ENCODE data around the gene CHCHD4.

The CHCHD4 gene

DNA sequence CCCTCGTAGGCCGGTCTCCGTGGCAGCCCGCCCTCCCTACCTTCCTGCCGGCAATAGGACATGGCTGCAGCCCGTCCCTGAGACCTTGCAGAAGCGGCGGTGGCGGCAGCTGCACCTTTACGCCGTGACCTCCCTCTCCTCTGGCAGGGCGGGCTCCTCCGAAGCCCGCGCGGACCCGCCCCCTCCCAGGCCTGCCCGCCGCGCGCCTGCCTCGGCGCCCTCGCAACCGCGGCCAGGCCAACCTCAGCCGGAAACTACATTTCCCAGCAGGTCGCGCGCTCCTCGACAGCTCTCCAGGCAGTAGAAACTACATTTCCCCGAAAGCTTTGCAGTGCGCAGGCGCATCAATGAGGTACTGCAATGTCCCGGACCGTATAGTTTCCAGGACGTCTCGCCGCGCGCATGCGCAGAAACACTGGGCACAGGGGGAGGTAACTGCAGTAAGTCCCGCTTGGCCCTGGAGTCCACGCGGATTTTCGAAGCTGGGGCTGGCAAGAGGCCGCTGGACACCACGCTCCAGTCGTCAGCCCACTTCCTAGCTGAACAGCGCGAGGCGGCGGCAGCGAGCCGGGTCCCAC is at the start of gene CHCHD4, which contains the start of gene TMEM43:
Gene CHCHD4 (minus strand): TSS at position 256 of the 578 bp plus-strand sequence. CDS start 194 bp downstream, at position 62.
Gene TMEM43 (plus strand): TSS at position 438 of the 578 bp plus-strand sequence. CDS start 142 bp downstream, outside the sequence.
- DNase-seq: peak; percentile 91

DNA sequence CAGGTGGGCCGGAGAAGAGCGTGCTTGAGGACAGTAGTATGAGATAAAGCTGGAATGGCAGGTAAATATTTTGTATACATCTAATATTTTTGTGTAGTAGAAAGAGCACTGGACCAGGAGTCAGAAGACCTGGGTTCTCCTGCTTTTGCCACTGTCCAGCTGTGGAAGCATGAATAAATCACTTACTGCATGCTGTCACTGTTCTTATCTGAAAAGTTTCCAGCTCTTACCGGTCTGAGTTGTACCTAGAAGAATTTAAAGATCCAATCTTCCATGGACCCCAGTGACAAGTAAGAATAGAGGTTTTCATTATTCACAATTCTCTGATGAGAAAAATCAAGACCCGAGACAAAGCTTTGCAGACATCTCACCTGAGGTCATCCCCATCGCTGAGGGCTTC is 47.8 kb upstream of the CHCHD4 start:
- no peak for DNase-seq

DNA sequence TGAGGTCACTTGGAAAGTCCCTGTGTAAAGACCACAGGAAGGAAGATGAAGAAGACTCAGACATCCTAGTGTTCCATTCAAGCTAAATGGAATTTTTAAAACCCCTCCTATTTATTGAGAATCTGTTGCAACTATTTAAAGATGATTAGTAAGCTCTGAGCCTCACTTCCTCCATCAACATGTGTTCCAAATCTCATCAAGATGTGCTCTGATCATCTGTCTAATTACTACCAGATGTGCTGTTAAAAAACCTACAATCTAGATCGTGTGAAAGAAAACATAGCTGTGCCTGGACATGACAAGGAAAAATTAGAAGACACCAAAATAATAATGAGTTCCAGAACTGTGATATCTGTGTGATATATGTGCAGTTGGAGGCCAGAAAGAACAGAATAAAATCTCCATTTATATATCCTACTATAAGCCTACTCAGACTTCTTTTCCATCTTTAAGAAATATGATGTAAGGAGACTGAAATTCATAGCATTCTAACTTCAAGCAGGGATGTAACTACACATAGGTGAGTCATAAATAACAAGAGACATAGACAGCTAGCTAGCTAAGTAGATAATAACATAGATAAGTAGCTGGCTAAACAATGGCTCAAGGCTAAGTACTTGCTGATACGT is 46.0 kb upstream of the CHCHD4 start:
- DNase-seq: no peak

DNA sequence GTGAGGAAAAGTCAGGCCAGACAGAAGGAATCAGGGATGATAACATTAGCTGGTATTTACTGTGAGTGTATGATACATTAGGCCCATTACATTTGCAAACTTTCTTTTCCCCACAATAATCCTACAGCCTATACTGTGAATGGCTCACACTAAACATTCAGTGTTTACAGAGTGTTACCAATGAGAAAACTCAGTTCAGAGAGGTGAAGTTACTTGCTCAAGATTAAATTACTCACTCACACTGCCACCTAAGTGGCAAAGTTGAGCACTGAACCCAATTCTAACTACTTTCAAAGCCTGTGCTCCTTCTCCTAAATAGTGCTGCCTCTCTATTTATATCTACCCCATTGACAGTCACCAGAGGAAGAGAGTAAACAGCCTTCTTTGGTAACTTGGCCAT is 45.2 kb upstream of the CHCHD4 start:
- no peak for DNase-seq

DNA sequence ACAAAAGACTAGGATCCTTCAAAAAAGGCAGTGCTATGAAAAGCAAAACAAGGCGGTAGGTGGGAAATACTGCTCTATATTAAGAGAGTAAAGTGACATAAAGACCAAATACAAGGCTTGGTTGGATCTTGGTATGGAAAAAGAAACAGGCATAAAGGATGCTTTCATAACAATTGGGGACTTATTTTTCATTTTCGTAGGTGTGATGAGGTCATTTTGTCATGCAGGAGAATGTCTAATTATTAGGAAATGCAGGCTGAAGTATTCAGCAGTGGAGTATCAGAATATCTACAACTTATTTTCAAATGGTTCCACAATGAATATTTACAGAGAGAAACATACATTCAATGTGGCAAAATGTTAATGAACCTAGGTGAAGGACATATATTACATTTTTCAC is 44.8 kb upstream of the CHCHD4 start:
- DNase-seq: no peak

DNA sequence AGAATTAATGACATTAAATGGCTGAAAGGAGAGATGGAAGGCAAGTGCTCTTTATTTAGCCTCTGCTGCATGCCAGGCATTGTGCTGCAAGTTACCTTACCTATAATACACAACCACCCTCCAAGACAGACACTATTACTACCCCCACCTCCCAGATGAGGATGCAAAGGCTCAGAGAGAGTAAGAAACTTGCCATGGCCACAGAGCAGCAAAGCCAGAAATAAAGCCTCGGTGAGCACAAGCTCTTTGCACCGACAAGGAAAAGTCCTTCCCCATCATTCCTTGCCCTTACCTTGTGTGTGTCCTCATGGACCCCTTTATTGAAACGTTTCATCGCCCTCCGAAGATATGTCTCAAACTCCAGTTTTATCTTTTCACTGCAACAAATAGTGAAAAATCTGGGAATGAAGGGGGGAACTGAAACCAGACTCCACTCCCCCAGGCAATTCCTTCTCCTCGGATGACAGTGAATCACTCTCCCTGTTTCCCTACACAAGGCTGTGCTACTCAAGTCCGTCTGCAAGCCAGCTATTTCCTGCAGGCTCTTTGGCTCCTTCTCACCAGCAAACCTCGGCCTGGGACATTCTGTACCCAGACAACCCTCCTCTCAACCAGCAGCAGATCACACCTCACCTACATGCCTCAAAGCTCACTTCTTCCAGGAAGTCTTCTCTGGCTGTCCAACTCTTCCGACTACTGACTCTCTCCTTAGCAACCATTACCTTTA is 42.4 kb upstream of the CHCHD4 start:
- no peak for DNase-seq

DNA sequence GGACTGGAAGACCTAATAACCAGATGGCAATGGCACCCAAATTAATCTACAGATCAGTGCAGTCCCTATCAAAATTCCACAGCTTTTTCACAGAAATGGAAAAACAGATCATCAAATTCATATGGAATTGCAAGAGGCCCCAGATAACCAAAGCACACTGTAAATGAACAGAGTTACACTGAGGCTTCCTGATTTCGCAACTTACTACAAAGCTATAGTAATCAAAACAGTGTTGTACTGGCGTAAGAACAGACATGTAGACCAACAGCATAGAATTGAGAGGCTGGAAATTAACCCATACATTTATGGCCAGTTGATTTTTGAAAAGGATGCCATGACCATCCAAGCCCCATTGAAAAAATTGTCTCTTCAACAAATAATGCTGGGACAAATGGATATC is 37.5 kb upstream of the CHCHD4 start:
- DNase-seq: no peak

DNA sequence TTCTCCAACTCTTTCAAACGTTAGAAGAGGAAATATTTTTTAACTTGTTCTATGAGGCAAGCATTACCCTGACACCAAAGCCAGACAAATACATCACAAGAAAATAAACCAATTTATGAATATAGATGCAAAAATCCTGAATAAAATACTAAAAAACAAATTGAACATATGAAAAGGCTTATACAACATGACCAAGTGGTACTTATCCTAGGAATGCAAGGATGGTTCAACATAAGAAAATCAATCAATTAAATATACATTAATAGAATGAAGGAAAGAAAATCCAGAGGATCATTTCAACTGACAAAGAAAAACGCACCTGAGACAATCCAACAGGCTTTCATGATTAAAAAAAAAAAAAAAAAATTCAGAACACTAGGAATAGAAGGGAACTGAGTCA is 36.6 kb upstream of the CHCHD4 start:
- DNase-seq: no peak

DNA sequence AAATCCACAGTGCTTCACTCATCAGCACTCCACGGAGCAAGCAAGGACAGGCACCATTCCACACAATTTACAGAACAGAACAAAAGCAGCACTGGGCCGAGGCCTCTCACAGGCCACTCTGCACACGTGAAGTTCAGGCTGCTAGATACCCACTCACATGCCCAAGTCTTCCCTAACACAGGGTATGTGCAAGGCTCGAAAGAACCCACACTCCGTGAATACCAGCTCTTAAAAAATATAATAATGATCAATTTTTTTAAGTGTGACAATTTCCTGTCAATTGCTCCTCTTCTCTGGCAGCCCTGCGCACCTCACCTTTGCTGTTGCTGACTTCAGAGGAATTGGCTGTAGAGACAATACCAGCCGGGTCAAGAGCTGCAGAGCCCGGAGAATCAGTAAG is 34.8 kb upstream of the CHCHD4 start:
- DNase-seq: no peak

DNA sequence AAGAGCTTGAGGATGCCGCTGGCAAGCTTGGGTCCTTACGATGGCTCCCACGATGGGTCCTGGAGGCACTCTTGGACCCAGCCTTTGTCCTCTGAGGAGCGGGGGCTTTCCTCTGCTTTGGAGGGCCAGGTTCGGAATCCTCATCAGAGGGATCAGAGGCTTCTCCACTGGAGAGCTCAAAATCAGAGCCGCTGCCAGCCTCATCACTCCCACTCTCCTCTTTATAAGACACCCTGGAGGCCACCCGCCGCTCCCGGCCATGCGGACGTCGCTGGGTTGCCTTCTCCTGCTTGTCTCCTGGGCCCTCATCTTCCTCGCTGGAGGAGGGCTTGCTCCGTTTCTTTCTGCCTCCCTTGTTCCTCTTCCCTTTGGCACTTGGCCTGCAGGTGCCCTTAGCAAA is 33.7 kb upstream of the CHCHD4 start:
- no peak for DNase-seq

DNA sequence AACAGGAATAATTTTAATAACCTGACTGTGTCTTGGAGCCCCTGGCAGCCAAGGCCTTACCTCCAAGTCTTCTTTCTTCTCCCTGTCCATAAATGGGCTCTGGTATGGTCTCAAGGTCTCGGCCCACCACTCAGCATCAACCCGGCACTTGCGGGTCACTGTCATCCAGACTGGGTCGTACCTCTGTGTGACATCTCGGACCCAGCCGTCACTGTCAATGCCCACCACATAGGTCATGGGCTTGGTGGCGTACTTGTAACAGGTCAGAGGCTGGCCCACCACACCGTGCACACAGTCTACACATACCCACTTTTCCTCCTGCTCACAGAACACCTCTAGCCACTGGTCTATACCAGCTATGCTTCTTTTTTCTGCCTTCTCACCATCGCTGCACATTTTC is 33.3 kb upstream of the CHCHD4 start:
- DNase-seq: no peak

DNA sequence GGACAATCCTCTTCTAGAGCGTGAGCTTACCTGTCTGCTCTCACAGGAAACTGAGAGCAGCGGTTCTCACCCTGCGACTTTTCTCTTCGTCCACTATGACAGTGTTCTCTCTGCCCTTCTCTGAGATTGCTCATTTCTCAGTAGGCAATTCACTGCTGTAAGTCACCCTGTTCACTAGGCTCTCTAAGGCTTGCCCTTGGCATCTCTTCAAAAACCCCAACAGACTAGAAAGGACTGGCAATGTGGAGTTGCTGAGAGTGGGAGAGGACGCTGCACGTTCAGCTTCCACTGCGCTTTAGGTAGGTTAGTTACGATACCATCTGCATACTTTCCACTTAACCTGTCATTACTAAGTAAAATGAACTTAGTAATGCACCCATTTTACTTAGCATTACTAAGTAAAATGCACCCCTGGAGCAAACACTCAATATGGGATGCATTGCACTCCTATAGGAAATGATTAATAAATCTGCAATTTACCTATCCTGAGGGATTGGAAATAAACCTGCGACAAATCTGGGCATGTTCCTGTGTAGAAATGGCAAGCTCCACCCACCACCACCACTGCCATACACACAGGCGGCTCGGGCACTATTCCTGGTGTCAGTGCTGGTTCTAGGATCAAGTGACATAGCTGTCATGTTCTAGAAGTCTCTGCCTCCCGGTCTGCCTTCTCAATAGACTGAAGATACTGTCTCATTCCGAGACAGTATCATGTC is 32.3 kb upstream of the CHCHD4 start:
- DNase-seq: no peak

DNA sequence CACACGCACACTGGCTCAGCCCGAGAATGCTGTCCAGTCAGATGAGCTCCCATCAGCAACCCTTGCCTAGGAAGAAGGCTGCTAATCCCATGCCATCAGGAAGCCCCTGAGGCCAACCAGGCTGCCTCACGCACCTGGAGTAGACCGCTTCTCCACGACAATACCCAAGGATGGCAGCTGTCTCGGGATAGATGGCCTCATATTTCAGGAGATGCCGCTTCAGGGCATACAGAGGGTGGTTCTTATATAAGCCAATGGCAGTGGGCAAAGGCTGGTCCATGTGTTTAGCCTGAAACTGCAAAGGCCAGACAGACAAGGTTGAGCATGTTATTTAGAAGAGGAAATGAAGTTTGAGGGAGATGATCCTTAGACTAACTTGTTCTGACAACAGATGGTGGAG is 31.5 kb upstream of the CHCHD4 start:
- DNase-seq: no peak

DNA sequence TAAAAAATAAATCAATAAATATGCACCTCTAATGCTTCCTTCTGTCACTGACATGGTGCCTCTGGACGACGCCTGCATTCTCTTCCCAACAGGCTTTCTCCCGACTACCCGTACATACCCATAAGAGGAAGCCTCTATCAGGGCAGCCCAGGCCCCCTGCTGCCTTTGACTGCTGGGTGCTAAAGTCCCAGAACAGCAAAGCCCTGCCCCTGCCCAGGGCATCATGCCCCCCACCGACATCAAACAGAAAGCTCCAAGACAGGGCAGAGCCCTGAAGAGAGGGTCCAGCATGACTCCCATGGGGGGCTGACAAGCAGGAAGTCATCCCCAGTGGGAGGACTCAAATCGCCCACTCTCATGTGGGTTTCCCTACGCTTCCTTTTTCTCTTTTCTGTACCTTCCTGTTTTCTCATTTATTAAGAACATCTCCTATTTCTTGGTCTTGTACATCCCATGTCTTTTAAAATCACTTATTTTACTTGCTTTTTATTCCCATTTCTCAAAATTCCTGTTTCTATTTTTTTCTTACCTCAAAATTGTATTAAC is 30.3 kb upstream of the CHCHD4 start:
- no peak for DNase-seq

DNA sequence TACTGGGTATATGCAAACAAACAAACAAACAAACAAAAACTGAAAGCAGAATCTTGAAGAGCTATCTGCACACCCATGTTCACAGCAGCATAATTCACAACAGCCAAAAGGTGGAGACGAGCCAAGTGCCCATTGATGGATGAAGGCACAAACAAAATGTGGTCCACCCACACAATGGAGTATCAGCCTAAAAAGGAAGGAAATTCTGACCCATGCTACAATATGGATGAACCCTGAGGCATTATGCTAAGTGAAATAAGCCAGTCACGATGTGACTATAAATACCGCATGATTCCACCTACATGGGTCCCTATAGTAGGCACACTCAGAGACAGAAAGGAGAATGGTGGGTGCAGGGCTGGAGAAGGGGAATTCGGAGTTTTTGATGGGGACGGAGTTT is 29.6 kb upstream of the CHCHD4 start:
- no peak for DNase-seq

DNA sequence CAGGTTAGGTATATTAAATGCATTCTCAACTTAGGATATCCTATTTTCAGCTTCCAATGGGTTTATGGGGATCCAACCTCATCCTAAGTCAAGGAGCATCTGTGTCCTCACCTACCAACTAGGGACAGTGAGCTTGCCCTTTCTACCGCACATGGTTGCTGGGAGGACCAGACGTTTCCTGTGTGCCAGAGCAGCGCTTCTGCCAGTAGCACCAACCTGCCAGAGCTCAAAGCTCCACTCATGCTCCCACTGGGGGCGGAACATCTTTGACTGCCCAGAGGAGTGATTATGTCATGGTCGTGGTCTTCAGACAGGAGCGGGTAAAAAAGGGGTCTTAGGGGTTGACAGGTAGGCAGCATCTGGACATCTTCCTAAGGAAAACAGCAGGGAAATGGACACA is 29.0 kb upstream of the CHCHD4 start:
- DNase-seq: no peak

DNA sequence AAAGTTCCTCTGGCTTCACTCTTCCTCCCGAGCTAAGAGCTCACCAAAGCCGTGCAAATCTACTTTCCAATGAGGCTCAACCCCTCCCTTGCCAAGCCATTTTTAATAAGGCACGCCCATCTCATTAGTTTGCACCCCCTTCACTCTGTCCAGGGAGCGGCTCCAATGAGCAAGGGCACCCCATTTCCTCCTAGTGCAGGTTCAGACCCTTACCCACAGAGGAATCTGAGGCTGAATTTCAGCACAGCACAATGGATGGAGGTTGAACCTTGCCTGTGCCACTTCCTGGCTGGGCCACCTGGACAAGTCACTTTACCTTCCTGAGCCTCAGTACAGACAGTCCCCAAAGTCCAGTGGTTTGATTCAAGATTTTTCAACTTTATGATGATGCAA is 28.3 kb upstream of the CHCHD4 start:
- DNase-seq: no peak

DNA sequence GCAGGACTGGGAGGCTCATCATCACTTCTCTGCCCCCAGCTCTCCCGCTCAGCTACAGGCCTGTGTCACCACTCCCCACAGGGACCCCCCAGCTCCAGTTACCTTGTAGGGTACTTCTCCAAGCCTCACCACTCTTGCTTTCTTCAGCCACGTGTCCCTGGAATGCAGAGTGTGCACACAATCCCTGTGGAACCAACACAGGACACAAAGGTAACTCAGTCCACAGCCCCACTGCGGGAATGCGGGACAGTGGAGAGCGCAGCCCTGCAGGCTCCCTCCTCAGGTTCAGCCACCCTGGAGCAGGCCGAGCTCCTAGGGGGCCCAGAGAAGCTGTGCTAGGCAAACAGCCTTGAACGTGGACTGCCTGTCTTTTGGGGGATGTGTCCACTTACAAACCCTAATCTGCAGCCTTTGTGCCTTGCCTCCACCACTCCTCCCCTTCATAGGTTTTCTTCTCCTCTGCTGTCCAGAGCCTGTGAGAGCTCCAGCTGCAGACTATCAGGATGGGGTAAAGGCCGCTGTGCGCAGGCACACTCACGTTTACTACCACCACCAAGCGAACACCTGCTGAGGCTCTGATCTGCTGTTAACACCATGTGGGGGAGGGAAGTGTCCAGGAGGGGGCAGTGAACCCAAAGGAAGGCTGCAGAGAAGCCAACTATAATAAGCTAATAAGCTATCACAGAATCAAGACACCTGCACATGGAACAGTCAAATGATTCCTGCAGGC is 27.7 kb upstream of the CHCHD4 start:
- DNase-seq: no peak

DNA sequence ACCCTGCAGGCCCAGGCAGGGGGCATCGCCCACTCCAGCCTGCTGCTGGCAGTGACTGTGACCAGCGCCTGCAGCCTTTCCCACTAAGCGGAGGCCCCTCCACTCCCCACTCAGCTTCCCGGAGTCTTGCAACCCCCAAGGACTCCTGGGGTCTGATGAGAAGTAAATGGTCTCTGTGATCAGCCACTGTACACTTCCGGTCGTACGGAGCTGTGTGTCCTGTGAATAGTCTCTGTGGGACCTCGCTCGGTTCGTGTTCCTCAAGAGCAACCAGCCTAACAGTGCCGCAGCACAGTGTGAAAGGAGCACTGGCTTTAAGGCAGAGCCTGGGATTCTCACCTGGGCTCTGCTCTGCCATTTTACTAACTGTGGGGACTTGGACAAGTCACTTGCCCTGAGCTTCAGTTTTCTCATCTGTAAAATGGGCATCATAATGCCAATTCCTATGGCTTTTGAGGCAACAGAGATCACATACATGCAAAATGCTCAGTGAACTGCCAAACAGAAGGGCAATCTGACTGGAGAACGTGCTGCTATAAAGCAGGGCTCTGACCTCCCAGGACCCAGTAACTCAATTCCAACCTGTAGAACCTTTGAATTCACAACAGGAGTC is 26.9 kb upstream of the CHCHD4 start:
- no peak for DNase-seq

DNA sequence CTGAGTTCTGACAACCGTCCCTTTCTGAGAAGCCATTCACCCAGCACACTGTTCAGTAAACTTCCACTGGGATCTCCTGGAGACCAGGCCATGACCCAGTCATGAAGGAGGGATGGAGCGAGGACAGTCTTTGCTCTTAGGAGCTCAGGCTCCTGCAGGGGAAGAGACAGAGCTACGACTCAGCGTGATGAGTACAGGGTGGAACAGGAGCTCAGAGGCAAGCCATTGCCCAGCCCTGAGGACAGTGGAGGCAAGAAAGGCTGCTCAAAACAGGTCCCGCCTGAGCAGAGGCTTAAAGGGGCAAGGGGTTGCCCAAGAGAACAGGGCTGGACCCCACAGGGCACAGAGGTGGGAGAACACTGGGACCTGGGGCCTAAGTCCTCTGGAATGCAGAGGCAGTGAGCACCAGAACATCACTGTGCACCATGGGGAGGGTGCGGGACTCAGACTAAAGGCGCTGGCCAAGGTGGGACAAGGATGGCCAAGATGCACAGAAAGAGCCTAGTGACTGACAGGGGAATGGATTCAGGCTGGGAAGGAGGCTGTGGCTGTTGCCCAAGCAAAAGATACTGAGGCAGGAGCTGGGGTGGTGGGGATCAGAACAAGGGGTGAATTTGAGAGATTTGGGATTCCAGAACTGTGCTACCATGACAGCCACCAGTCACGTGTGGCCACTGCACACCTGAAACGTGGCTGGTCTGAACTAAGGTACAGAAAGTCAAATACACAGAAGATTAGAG is 26.0 kb upstream of the CHCHD4 start:
- DNase-seq: no peak

DNA sequence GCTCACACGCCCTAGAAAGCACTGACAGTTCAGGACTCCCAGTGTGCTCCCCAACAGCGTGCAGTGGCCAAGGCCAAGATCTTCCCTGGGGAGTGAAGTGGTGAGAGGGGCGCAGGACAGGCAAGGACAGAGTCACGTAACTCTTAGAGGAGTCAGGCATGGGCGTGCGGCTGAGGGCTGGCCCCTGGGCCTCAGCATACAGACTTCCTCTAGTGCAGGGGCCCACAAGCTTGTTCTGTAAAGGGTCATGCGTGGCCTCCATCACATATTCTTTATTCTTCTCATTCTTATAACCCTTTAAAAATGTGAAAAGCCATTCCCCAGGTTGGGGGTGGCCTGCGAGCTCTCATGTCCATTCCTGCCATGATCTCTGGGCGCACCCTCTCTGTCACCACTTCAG is 25.4 kb upstream of the CHCHD4 start:
- DNase-seq: no peak
